GM18520 (cell line): ENCODE measurements around the gene HEMK1.

Source experiments
- ATAC-seq: cut with Tn5 transposase; IDR thresholded peaks from one replicate; pipeline ENCODE4 v1.9.1; 2021; ENCODE audit not compliant: unreplicated experiment

The HEMK1 gene, protein sequence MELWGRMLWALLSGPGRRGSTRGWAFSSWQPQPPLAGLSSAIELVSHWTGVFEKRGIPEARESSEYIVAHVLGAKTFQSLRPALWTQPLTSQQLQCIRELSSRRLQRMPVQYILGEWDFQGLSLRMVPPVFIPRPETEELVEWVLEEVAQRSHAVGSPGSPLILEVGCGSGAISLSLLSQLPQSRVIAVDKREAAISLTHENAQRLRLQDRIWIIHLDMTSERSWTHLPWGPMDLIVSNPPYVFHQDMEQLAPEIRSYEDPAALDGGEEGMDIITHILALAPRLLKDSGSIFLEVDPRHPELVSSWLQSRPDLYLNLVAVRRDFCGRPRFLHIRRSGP

GRCh38 chr3:50568947-50569749 is at the start of gene HEMK1:
Gene HEMK1 (plus strand): TSS chr3:50569522. CDS start chr3:50571105, 1,583 bp downstream.
- peak; percentile 36 for ATAC-seq

- ATAC-seq, result no peak
These were observed 48.5 kb upstream of the HEMK1 start for GRCh38 chr3:50520849-50521248.

- no peak for ATAC-seq
These were observed 47.8 kb upstream of the HEMK1 start for GRCh38 chr3:50521572-50521971.

DNA sequence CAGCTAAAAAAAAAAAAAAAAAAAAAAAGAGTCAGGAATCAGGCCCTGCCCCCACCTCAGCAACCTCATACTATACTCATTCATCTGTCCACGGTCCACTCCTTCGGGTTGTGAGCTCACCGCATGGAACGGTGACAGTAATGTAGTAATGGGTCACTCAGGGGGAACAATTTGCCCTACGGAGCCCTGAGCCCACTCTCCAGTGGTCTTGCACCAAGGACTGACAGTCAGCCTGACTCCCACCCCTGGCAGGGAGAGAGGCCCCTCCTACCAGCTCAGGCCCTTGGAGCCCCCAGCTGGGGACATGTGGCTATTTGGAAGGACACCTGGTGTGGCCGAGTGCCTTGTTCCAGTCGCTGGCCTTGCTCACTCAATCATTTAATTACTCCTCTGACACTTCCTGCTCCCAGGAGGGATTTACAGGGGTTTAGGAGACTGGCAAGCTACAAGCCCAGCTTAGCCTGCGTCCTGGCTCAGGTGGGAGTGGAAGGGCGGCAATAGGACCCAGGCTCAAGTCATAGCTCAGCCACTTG is 46.0 kb upstream of the HEMK1 start:
- no peak for ATAC-seq

DNA sequence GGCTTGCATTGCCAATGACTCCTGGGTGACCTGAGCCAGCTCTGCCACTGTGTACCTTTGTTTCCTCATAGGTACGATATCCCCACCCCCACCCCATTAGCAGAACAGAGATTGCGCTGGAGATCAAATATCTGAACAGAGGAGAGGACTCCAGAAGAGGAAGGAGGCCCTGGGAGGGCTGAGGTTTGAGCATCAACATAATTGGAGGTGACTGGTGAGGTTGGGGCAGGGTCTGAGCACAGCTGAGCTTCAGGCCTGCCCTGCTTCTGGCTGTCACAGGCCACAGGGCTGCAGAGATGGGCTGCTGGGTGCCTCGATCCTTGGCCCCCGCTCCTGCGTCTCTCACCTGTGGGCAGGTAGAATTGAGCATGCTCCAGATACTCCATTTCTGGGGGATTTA is 44.6 kb upstream of the HEMK1 start:
- no peak for ATAC-seq

DNA sequence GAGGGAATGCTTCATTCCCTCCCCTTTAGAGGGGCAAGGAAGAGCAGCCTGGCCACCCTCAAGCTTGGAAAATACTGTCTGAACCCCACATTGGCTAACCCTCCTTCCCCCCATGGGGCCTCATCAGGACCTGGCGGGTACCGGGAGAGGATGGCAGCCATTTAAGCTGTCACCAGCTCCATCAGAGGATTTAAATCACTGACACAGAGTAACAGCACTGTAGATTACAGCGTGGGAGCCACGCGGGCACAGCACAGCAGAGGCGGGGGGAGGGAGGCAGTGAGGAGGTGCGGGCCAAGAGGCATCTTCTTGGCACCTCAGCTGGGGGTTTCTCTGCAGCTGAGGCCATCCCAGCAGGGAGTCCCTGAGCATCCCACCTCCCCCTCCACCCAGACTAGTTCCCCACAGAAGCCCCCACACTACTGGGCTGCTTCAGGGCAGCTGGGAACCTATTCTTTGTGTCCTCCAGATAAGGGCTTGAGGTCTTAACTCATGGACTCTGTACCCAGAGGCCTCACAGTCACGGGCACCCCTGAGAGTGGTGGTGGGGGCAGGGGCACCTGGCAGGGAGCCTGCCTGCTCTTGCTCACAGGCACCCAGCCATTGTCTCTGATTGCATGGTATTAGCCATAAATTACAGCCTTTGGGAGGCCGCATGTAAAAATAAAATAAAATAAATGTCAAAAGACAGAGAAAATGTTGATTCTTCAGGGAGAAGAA is 44.0 kb upstream of the HEMK1 start:
- no peak for ATAC-seq

DNA sequence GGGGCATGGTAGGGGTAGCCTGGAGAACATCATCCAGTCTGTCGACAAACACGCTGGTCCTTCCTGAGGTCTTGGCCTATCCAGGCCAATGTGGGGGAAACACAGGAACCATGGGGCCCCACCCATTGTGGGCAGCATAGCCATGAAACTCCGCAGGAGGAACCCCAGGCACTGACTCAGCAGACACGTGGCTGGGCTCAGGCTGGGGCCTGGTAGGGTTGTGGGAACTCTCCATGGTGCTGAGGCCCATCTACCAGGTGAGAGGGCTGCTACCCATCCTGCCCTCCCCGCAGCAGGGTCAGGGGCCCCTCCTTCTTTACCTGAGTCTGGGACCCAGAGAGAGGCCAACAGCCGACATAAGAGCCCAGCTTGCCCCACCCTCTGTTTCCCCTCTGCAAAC is 43.3 kb upstream of the HEMK1 start:
- ATAC-seq, result no peak

- ATAC-seq, result no peak
These were observed 39.0 kb upstream of the HEMK1 start for GRCh38 chr3:50530001-50530970.

DNA sequence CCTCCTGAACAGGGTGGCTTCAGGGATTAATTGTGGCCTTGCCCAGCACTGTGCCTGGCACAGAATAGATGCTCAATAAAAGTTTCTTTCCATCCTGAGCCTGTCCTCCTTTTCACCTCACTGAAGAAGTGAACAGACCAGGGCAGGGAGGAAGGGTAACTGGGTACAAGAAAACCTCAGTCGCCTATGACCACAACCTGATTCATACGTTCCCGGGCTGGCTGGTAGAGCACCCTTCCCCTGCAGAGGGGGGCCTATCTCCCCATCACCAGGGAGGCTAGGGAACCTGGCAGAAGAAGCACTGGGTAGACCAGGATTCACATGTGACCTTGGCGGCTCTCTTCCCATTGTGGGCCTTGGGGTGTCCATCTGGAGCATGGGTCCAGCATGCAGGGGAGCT is 38.1 kb upstream of the HEMK1 start:
- ATAC-seq, result no peak

DNA sequence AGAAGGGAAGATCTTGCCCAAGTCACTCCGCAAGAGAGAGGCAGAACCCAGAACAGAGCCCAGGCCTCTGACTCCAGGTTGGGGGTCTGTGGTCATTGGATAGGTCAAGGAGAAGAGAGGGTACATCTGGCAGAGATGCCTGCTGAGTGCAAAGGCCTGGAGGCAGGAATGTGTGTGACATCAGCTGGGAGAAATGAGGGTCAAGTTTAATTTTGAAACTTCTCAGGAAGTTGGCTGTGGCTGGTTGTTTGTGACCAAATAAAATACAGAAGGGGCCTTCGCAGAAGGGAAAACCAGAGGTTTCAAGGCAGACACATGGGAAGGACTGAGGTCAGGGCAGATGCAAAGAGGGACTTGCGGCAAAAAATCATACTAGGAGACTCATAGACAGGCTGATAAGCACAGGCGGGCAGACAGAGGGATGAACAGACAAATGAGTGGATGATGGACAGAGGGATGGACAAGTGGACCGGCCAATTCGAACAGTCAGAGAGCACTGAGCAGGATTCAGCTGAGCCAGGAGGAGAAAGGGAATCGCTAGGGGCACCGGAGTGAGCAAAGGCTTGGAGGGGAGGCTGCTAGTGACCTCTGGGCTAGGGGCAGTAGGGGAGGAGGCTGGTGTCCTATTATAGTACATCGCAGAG is 37.1 kb upstream of the HEMK1 start:
- no peak for ATAC-seq

DNA sequence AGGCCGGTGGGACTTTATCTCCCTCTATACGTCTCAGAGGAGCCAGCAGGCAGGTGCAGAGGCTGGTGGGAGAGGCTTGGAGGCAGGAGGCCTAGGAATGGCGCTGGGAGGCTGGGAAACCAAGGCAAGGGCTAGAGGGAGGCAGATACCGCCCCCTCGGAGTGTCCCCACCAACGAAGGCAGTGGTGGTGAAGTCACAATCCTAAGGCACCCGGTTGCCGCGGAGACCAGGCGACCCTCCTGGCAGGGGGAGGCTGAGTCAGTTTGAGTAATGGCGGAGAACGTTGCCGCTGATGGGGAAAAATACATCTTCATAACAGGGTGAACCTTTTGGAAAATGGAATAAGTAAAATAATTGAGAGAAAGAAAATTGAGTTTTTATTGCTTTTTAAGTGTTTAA is 36.0 kb upstream of the HEMK1 start:
- no peak for ATAC-seq

DNA sequence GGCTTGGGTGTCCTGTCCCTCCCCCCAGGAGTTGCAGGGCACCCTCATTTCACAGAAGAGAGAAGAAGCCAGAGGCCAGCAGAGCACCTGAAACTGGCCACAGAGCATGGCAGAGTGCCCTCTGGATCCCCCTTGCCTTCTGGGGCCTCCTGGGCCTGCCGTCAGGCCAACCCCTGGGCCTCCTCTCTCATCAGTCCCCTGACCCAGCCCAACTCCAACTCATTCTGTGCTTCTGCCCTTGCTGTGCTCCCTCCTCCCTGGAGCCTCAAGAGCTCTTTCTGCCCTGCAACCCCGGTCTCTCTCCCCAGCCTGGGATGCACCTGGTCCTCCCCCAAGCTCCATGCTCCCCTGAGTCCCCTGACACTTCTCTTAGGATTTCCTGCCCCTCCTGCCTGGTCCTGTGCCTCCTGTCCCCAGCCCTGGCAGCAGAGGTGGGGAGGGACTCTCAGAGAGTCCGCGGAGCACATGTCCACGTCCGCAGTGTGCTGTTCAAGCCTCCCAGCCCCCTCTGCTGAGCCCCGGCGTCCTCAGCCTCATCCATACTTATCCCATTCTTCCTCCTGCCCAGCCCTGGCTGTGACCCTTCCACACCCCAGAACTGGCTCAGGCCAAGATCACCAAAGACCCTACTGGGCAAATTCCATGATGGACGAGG is 35.4 kb upstream of the HEMK1 start:
- no peak for ATAC-seq

GRCh38 chr3:50534681-50535330 is 34.5 kb upstream of the HEMK1 start:
- no peak for ATAC-seq

GRCh38 chr3:50536471-50537180 is 32.7 kb upstream of the HEMK1 start:
- no peak for ATAC-seq

DNA sequence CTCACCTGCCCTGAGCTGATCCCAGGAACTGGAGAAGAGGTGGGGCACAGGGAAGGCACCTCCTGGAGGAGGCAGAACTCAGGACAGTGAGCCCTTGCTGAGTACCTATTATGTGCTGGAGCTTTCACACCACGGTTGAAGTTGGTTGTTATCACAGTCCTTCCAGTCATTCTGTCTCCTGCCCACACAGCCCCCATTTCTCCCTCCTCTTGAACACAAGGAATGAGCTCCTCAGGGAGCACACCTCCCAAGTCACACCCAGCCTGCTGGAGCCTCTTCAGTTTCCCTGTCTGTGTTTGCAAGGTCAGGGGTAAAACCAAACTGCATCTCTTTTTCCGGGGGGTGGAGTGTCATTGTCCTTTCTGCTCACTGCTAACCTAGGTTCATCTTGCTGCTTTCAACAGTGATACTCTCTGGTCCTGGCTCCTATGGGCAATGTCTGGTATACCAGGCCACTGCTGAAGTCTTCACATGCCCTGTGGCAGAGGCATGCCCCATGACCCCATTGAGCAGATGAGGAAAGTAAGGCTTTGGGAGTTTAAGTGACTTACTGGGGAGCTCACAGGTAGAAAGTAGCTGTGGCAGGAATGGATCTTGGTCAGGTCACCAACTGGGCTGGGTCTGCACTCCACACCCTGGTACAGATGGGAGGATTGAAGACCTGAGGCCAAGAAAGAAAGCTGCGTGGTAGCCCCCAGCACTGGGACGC is 31.7 kb upstream of the HEMK1 start:
- ATAC-seq, result no peak

DNA sequence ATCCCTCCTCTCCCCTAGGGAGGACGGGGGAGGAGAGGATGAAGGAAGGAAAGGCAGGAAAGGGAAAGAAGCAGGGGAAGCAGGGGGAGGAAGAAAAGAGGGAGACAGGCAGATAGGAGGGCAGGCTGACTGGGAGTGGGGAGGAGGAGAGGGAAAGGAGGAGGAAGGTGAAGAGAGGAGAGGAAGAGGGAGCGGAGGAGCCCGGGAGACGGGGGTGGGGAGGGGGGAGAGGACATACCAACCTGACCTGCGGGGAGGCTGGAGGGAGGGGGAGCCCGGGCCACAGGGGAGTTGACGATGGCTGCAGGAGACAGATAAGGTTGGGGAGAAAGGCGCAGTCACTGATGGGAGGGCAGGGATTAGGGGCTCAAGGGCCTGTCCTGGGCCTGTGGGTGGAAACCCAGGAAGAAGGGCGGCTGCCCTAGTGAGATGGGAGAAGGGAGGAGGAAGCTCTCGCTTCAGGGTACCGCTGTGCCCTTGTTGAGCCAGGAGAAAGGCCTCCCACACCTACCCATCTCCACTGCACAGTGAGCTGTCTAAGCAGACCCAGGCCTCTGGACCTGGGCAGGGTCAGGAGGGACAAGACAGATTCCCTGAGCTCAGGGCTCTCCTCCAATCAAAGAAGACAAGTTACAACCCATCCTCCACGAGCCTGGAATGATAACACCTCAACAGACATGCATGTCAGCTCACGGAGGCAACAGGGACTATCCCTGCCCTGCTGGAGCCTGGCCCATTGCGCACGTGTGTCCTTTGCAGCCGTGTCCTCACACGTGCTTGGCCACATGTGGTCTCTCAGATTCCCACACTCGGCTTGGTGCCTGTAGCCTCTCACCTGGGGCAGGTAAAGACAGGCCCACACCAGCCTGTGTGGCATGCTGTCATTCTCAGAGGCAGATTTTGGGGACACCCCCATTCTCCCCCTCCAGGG is 29.7 kb upstream of the HEMK1 start:
- ATAC-seq, result no peak
